ENCODE data around the gene AFF1. TPM values are rescaled to one million over a fixed set of nuclear protein-coding genes. Genes with fewer than 3 reads are reported as not detected.
"Not testable (repeated sequence)": the region's sequence is repeated elsewhere in the genome, so short reads cannot be mapped to it uniquely, and the experiment has no call there.

AFF1 gene
- polyA plus RNA-seq, 3 donors, result 40.1 to 57.9 (median 51.0) TPM

DNA sequence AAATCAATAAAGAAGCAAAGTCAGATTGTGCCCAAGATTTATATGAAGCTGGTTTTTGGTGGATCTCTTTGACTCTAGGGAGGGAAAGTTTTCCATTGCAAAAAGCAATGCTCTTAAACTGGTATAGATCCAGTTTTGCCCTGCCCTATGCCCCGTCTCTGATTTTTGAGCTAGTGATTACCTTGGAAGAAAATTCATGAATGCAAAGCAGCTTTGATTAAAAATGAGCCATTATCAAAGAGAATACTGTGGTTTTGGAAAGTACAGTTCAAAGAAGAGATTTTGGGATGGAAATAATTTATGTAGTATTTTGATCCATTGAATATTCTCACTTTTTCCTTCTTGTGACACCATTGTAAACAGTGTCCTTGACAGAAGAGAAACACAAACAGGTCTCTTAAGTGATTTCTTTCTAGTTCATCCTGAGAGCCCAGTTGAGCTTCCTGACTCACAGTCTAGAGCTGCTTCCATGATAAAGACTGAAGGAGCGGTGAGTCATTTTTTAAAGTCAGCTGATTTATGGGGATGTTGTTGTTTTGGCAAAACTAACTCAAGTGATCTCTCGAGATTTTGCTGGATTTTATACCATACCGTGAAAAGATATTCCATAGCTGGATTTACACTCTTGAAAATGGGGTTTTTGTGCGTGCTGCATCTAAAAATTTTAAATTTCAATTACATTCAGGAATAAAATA lies 76.7 kb downstream of the AFF1 start:
- no peak for DNase-seq

DNA sequence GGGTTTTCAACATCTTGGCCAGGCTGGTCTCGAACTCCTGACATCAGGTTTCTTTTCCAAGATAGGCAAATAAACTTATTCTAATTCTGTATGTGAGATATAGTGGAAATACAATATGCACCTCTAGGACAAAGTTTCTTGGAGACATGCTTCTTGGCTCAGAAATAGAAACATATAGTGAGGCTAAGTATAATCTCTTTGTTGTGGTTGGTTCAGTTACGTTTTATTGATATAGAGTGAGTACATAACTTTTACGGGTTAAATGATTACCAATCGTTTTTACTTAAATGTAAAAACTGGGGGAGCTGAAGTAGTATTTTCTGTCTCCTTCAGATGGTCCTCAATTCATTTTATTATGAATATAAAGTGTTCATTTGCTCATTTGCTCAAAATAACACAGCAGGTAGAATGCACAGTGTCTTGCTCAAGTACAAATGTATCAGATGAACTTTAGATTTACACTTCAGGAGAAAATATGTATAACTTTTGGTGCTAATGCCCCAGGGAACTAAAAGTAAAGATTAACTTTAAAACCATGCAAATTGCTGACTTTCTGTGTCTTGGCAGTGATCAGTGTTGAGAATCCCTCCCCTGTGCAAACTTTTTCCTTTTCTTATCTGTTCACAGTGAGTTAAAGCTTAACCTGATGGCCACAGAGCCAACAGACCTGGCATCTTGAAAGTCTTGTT lies 77.6 kb downstream of the AFF1 start:
- DNase-seq, result no peak

DNA sequence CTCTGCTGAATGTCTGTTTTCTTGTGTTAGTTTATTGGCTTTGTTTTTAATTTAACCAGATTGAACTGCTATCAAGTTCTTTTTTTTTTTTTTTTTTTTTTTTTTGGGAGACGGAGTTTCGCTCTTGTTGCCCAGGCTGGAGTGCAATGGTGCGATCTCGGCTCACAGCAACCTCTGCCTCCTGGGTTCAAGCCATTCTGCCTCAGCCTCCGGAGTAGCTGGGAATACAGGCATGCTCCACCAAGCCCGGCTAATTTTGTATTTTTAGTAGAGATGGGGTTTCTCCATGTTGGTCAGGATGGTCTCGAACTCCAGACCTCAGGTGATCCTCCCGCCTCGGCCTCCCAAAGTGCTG lies 78.1 kb downstream of the AFF1 start:
- DNase-seq, result not testable (repeated sequence)

DNA sequence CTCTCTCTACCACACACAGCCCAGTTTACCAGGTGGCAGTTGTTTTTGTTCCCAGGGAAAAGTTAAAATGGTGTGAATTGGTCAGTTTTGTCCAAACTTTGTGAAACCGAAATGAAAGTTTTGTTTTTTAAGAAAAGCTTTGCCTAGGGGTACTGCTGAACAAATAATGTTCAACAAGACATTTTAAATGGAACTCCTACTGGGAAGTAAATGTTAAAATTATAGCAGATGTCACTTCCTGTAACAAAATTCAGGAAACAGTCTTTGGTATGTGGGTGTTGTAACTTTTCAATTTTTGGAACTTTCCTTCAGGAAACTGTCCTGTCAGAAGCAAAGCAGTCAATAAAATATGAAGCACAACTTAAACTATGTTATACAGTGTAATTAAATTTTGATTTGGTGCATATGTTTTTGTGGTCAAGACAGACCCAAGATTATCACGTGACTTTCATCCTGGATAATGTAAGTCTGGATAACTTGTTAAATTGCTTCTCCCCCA lies 79.5 kb downstream of the AFF1 start:
- DNase-seq, result no peak

DNA sequence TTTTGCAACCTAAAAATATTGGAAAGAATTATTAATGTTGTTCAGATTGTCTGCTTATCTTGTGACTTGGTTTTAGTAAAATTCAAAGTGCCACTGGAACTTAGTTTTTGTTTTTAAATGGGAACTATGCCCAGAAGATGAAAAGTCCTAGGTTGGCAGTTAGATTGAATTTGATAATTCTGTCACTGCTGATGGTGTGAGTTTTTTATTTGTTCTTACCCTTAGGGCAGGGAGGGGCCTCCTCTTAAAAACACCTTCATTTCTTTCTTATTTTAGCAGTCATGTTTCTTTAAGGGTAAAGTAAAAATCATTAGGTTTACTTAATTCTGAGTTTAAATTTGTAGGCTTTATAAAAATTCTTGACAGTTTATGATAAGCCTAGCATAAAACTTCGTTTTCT lies 80.6 kb downstream of the AFF1 start:
- no peak for DNase-seq

DNA sequence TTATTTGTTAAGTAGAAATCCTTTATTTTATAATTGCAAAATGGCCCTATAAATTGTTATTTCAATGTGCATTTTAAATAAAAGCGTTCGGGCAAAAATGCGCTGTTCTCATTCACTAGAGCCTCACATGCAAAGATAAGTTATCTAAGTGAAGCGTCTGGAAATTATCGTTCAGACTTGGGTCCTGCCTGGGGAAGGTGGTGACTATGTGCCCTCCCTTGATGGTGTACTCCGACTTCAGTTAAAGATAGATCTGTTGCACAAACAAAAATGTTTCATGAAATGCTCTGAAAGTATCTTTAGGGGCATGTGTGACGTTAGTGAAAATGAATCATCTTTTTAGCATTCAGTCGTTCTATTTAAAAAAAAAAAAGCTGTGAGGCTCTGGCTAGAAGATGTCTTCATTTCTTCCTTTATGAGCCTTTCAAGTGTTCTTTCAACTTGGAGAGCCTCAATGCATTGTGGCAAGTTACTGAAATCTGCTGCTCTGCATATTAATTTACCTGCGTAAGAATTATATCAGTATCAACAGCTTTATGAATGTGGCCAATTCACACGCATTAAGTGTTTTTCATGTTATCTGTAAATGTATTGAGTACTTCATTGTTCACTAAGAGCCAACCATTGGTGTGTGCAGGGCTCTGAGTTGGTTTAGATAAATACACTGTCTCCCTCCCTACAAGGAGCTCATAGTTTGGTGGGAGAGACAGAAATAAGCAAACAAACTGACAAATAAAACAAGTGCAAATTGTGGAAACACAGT lies 83.0 kb downstream of the AFF1 start:
- no peak for DNase-seq

DNA sequence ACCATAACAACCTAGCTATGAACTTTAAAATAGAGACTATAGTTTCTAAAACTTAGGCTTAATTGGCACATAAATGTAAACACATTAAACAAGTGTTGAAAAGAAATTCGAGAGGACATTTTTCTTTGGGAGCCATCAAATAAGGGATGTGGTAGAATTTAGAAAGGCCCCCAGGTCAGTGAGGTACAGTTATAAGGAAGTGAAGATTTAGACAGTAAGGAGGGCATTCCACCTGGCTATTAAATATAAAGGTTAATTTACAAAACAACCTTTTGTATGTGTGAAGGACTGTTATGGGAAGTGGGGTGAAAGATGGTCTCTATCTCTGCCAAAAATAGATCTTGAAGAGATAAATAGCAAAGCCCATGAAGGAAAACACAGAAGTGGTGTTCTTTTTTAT lies 83.9 kb downstream of the AFF1 start:
- DNase-seq, result no peak

DNA sequence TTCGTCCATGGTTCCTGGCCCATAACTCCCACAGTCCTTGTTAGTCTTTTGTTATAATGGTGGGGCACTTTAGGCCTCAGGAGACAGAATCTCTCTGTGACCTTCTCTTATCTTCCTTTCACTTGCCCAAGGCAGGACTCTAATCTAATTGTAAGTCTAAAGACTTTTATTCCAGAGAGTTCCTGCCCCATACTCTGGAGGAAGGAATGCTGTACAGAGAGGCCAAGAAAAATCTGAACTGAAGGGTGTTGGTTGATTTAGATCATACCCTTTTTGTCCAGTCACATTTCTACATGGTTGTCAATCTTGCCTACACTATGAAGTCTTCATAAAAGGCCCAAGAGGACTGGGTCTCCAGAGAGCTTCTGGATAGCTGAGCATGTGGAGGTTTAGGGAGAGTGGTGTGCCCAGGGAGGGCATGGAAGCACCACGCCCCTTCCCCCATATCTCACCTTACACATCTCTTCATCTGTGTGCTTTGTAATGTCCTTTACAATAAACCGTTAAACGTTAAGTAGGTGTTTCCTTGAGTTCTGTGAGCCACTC lies 84.5 kb downstream of the AFF1 start:
- DNase-seq, result no peak

DNA sequence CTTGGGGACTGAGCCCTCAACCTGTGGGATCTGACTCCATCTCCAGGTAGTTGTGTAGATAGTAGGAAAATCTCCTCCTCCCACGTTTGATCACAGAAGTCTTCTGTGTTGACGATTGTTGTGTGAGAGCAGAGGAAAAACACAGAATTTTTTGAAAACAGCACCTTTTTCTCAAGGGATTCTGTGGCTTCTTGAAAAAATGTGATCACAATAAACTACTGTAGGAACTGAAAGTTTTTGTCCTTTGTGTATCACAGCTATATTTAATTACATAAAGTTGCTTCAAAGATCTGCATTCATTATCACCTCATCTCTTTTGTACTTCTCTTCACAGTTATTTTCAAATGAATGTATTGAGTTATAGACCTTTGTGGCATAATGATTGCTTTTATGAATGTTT lies 85.1 kb downstream of the AFF1 start:
- DNase-seq, result no peak

DNA sequence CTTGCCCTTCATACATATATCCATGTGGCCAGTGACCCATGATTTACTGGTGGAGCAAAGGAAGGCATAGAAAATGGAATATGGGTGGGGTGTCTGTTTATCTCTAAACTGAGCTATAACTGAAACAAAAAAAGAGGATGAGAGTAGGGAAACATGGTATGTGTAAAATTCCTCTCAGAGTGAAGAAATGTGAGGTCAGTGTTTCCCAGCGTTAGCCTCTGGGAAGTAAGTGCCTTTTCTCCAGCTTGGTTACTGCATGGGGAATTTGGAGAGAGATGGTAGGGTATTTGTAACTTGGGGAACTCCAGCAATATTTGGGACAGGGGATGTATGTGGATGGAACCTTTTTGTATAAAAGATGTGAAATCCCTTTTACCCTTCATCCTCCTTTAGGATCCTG lies 89.4 kb downstream of the AFF1 start:
- no peak for DNase-seq

DNA sequence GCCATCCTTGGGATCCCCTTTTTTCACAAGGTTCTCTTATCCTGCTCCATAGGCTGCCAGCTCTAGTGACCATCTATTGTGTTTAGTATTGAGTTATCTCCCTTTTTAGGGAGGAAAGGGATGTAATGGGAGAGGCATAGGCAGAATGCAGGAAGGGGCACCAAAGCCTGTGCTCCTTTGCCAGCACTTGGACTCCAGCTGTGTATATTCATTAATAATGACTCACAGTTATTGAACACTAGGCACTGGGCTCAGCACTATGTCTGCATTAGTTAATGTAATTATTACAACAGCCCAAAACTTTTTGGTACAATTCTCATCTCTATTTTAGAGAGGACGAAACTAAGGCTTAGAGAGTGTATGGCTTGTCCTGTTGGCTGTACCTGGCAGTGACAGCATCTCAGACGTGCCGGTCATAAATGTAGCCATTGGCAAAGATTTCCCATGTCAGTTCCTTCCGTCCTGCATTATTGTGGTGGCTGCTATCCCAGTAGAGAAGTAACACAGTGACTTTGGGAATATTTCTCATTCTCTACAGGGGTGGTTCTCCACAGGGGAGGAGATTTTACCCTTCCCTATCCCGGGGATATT lies 90.3 kb downstream of the AFF1 start:
- no peak for DNase-seq

DNA sequence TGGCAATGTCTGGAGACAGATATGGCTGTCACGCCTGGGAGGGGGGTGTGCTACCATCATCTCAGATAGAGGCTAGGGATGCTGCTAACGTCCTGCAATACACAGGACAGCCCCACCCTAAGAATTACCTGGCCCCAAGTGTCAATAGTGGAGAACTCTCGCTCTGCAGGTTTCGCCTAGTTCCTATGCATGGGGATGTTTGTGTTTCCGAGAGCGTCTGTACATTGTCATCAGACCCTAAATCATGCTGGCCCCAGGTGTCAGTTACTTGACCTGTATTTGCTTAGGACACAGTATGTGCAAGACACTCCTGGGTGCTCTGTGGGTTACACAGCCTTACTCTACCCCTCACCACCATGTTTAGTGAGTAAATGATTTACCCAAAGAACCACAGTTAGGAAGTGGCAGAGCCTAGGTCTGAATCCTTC lies 90.8 kb downstream of the AFF1 start:
- DNase-seq, result no peak

DNA sequence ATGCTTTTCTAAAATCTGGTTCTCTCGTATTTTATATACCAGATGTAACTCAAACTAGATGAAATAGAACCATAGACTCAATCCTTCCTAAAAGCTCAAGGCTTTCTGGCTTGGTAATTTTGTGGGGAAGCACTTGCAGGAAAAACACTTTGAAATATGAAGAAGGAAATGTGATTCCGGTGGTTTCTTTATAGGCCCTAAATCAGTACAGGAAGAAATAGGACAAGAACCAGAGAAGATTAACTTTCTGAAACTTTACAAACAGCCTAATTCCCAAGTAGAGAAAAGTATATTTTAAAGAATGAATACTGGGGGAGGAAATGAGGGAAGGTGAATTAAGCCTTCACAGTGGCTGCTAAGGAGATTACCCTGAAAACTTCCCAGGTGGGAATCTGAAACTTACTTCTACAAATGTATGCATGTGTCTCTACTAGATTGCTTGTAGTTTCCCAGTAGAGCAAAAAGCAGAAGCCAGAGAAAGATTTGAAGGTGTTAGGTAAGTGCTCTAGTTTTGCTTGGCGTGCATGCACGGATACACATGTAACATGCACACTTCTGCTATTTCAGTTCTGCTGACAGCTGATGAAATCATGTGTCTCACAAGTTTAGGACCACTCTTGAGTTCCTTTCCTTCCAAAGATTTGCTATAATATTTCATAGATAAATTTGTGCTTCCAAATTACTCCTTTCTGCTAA lies 92.1 kb downstream of the AFF1 start:
- DNase-seq, result no peak

DNA sequence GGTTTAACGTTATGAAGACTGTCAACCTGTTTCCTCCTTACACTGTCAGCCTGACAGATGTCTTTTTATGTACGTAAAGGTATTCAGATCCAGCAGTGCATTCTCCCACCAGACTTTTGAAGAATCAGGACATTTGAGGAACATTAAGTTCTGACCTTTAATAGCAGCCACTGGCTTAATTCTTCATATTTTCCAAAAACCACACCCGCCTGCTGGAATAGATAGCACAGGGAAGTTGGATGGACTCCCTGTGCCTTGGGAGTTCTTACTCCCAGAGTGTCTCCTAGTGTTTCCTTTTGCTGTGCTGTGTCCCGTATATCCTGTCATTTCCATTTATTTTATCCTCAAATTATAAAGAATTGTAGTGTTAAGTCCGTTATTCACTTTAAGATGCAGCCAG lies 94.5 kb downstream of the AFF1 start:
- no peak for DNase-seq

DNA sequence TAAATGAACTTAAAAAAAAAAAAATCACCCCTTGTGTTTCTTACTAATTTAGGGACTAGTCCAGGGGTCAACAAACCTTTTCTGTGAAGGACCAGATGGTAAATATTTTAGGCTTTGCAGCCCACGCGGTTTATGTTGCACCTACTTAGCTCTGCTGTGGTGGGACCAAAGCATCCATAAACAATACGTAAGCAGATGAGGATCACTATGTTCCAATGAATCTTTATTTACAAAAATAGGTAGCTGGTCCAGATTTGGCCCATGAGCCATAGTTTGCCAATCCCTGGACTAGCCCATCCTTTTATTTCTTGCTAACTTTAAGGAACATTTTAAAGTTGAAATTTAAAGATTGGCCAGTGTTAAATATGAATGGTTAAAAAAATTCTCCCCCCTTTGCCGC lies 95.3 kb downstream of the AFF1 start:
- no peak for DNase-seq

DNA sequence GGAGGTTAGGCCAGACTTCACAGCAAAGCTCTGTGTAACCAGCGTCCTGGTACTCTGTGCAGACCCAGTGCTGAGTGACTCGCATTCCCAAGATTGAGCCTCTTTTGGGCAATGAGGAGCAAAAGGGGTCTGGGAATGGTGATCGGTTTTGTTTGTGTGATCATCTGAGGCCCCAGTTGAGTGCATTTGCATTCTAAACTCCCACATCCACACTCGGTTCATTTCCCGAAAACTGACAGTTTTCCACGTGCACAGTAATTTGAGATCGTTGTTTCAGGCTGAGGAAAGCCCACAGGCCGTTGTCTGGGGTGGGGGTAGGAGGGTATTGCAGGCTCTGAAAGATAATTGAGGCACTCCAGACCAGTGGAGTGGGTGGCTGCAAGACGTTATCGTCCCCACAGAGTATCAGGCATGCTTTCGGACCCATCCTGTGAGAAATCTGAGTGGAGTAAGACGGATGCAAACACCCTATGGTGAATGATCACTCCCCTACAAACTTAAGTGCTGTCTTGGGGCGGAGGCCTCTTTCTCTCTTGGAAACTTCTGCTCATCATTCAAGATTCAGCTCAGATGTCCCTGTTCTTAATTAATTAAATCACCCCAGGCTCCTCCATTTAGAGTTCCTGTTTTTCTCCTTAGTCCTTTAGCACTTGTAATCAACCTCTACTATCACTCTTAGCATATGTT lies 96.1 kb downstream of the AFF1 start:
- DNase-seq, result no peak

DNA sequence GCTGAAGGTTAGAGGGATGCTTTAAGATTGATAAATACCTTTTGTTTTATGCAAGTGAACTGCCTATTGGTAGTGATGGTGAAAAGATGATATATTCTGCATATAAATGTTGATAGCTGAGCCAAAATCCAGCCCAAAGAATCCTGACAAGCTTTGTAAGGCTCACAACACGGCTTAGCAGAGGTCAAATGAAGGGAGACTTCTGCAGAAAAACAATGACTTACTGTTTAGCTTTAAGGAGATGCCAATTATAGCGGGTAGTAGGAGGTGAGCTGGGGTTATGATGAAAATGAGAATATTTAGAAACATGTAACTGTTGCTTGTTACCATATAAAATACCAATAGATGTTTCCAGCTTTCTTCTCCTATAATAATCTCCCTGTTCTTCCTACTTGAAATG lies 97.1 kb downstream of the AFF1 start:
- DNase-seq, result no peak

DNA sequence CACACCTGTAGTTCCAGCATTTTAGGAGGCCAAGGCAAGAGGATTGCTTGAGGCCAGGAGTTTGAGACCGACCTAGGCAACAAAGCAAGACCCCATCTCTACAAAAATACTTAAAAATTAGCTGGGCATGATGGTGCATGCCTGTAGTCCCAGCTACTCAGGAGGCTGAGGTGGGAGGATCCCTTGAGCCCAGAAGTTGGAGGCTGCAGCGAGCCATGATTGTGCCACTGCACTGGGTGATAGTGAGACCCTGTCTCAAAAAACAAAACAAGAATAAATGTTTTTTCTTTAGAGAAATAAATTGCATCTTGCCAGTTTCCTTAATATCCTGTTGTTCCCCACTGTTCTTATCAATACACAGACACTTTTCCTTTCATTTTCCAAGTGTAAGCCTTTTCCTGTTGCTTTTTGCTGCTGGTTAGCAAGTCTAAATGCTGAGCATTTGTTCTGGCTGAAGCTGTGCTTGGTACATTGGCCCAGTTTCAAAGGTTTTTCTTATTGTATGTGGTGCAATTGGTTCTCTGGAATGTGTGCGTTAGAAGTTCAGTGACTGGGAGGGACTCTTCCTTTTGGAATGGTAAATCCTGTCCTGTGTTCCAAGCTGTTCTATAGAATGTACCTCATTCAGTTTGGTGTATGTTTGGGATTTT lies 98.2 kb downstream of the AFF1 start:
- no peak for DNase-seq

DNA sequence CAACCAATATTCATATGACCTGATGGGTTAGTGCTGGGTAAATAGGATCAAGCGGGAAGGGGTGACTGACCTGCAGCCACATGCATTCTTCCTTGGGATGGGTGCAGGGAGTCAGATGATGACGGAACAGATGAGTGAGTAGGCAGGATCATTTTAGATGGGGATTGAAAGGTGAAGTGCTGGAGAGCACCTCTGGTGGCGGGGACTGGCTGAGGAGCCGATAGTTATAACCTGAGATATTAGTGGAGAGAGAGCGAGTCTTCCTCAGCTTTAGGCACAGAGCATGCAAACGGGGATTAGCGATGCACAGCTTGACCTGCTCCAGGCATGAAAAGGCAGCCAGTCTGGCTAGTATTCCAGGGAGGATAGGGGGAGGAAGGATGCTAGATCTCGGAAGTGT lies 99.1 kb downstream of the AFF1 start:
- DNase-seq, result no peak

DNA sequence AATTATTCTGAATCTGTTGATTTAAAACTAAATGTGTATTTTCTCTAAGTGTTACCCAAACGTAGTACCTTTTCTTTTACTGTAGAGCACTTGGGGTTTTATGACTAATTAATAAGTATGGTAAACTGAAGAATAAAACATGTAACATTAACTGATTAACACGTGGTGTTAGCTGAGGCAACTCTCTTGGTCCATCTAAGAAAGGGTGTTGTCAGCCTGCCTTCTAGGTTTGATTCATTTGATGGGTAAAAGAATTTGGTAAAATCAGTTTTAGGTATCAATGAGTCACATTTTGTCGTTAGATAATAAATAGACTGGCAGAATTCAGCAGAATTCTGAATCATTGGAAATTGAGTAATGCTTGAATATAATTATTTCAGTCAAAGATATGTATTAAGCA lies 99.7 kb downstream of the AFF1 start:
- DNase-seq, result no peak
